AG04449 (cell line): ENCODE results near the gene GGT5.
A peak's percentile ranks its signal among the peaks of the same experiment; 100 is the strongest.

Source experiments
- CTCF ChIA-PET: fragments of 350-600 bp; formaldehyde crosslinking; extraction: SDS; loops from one replicate; lab custom pipeline; 2021; ENCODE audit warnings: antibody characterized with exemption; lab: Yijun Ruan, JAX
- POLR2A ChIA-PET: fragments of 400-600, 350-600 bp; formaldehyde crosslinking; extraction: SDS; loops from one replicate; lab custom pipeline; 2020; ENCODE audit warnings: antibody characterized with exemption, inconsistent platforms; lab: Yijun Ruan, JAX
- DNase-seq: peaks from one replicate; pipeline ENCODE4 v3.0.0-alpha.2; 2010; ENCODE audit warnings: low read depth, low spot score
- H3K4me3 ChIP-seq: 2 replicates; pipeline ENCODE4 v1.5.1; 2011; ENCODE audit warnings: low read depth, mild to moderate bottlenecking, control low read depth, low read length
- CTCF ChIP-seq: IDR thresholded peaks from one replicate; pipeline ENCODE4 v1.5.1; 2011; ENCODE audit warnings: mild to moderate bottlenecking, moderate library complexity, low read length, control low read depth, inconsistent platforms; ENCODE audit not compliant: insufficient read depth; ENCODE audit errors: missing control alignments

Gene GGT5

GRCh38 chr22:24190159-24190540 lies 54.7 kb downstream of the GGT5 start:
- DNase-seq = no peak
- CTCF ChIA-PET = interaction anchor here (0.9 to 6.1 kb wide), 24 partner anchors 8 to 328 kb away, joined by 3 to 102 read pairs (median 4); partner anchors contain the start of genes GGT5 and SUSD2
- TF ChIP-seq CTCF = no peak
- no peak overlapping the region for H3K4me3 ChIP-seq
- POLR2A ChIA-PET = no interaction called here

GRCh38 chr22:24189249-24190158 lies 55.4 kb downstream of the GGT5 start:
- no peak overlapping the region for H3K4me3 ChIP-seq
- ChIA-PET POLR2A (no interaction called here), CTCF (interaction anchor here (0.6 to 6.1 kb wide), 30 partner anchors 8 to 204 kb away, joined by 3 to 102 read pairs (median 4); partner anchors contain the start of genes GGT5 and SUSD2)
- DNase-seq = no peak
- TF ChIP-seq CTCF = peak; percentile 97

GRCh38 chr22:24188705-24189248 lies 56.1 kb downstream of the GGT5 start:
- no peak for TF ChIP-seq CTCF
- POLR2A ChIA-PET = no interaction called here
- H3K4me3 ChIP-seq = no peak overlapping the region
- CTCF ChIA-PET = interaction anchor here (0.6 to 6.1 kb wide), 20 partner anchors 8 to 129 kb away, joined by 3 to 102 read pairs (median 4); partner anchors contain the start of gene GGT5
- no peak for DNase-seq

GRCh38 chr22:24187731-24188644 lies 56.9 kb downstream of the GGT5 start:
- no peak for TF ChIP-seq CTCF
- POLR2A ChIA-PET = no interaction called here
- H3K4me3 ChIP-seq = no peak overlapping the region
- DNase-seq = no peak
- CTCF ChIA-PET = interaction anchor here (1.0 to 6.1 kb wide), 3 partner anchors 14 to 59 kb away, joined by 3 to 102 read pairs (median 3); partner anchors contain the start of gene GGT5

GRCh38 chr22:24186892-24187670 lies 57.8 kb downstream of the GGT5 start:
- TF ChIP-seq CTCF = no peak
- POLR2A ChIA-PET = no interaction called here

More at GRCh38 chr22:24186892-24187670, 57.8 kb downstream of the GGT5 start:
- no peak for DNase-seq
- H3K4me3 ChIP-seq = no peak overlapping the region
- CTCF ChIA-PET = interaction anchor here (1.0 to 6.1 kb wide), 2 partner anchors 14 to 60 kb away, joined by 3 to 102 read pairs; partner anchors contain the start of gene GGT5
